ENCODE measurements around the gene SIRPG.
"Not testable (repeated sequence)": the region's sequence is repeated elsewhere in the genome, so short reads cannot be mapped to it uniquely, and the experiment has no call there.

The SIRPG gene

DNA sequence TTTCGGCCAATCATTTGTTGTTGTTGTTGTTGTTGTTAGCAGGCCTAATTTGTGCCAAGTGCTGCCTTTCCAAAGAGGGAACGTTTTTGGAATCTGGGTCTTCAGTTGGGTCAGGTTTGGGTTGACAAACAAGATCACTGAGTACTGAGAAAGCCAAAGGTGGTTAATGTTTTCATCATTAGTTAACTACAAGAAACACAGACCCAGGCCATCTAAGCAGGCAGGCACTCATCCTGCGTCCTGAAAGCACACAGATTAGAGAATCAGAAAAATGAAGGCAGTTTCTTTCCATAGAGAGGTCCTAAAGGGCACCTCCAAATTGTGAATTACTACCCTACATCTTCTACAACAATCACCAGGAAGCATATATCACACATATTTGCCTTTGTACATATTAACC, 15.1 kb upstream of the SIRPG start:
- DNase-seq (ENCODE audit: insufficient read length, low spot score) (no peak), FAIRE-seq (peak; percentile 45)

DNA sequence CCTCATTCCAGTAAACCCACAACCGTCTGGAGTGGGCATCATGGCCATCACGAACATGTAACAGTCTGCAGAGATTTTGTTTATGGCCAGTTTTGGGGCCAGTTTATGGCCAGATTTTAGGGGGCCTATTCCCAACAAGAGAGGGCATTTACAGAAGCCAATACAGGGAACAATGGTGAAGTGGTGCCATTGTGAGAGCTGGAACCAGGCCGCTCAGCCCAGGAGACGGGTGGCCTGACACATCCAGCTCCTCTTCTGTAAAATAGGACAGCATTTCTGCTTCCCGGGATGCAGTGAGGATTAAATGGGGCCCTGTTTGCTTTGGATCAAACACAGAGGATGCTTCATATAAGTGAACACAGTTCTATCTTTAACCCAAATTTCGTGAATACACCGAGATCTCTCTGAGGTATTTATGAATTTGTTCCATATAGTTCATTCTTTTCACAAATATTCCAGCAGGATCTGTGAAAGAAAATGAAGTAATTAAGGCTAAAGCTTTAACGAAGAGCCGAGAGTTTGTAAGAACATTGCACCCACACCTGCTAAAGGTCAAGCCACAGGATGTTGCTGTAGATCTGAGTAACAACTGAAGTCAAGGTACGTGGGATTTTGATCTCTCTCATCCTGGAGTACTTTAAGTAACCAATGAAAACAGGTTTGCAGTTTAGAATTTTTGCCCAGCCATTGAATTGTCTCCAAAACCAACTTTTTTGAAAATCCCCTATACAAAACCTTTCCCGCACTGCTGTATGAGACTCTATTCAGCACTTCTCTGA, 14.5 kb upstream of the SIRPG start:
- DNase-seq (ENCODE audit: insufficient read length, low spot score), result no peak
- no peak for FAIRE-seq

DNA sequence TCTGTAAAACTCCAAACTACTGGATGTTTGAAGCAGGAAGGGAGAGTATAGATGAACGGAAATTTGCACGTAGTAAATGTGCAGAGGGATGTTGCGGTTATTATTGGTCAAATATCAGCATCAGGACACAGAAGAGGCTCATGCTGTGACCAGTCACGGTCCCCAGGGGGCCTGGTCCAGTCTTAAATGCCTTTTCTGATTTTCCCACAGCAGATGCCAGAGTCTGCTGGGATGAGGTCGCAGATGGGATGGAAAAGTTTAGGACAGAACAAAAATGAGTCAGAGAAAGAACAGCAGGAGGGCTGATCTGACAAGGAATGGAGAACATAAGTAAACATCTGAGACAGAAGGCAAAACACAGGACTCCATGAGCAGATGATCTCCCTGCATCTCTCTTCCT, 11.7 kb upstream of the SIRPG start:
- DNase-seq (ENCODE audit: insufficient read length, low spot score) (no peak), FAIRE-seq (no peak)

- FAIRE-seq, result no peak
- no peak for DNase-seq (ENCODE audit: insufficient read length, low spot score)
Observed at GRCh38 chr20:1667502-1668085, 10.0 kb upstream of the SIRPG start.

DNA sequence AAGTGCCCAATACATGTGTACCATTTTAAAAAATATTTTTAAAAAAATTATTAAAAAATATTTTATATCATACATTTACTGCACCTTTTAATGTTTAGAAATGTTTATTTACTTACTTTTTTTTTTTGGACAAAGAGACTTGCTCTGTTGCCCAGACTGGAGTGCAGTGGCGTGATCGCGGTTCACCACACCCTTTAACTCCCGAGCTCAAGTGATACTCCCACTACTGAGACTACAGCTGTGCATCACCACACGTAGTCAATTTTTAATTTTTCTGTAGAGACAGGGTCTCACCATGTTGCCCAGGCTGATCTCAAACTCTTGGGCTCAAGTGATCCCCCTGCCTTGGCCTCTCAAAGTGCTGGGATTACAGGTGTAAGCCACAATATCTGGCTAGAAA, 9.2 kb upstream of the SIRPG start:
- FAIRE-seq, result no peak

GRCh38 chr20:1665345-1665744, 7.8 kb upstream of the SIRPG start:
- DNase-seq (ENCODE audit: insufficient read length, low spot score) (no peak), FAIRE-seq (no peak)

More for the DNA sequence above, 9.2 kb upstream of the SIRPG start:
- no peak for DNase-seq (ENCODE audit: insufficient read length, low spot score)

DNA sequence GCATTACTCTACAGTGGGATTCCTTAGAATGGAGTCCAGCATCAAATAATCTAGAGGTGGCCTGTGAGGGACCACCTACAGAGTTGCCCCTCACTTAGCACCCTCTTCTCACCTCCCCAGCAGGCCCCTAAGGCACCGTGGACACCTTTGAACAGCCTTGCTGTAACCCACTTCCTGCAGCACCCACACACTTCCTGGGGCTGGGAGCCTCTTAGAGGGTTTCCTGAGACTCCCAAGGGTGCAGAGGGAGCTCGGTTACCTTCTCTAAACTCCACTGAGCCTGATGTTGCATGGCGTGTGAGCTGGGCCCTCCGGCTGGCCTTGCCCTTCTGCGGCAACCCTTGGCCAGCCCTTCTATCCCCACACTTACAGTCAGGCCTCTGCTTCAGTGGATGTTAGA, 7.3 kb upstream of the SIRPG start:
- DNase-seq (ENCODE audit: insufficient read length, low spot score), result peak; percentile 8
- no peak for FAIRE-seq

DNA sequence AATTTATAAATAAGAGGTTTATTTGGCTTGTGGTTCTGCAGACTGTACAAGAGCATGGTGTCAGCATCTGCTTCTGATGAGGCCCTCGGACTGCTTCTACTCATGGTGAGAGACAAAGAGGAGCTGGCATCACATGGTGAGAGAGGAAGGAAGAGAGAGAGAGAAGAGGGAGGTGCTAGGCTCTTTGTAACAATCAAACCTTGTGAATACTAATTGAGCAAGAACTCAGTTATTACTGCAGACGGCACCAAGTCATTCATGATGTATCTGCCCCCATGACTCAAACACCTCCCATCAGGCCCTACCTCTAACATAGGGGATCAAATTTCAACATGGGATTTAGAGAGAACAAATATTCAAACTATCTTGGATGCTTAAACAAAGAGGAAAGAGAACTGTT, 6.3 kb upstream of the SIRPG start:
- DNase-seq (ENCODE audit: insufficient read length, low spot score), result no peak
- FAIRE-seq, result no peak

- no peak for DNase-seq (ENCODE audit: insufficient read length, low spot score)
- no peak for FAIRE-seq
Observed at GRCh38 chr20:1661542-1662299, 4.1 kb upstream of the SIRPG start.

DNA sequence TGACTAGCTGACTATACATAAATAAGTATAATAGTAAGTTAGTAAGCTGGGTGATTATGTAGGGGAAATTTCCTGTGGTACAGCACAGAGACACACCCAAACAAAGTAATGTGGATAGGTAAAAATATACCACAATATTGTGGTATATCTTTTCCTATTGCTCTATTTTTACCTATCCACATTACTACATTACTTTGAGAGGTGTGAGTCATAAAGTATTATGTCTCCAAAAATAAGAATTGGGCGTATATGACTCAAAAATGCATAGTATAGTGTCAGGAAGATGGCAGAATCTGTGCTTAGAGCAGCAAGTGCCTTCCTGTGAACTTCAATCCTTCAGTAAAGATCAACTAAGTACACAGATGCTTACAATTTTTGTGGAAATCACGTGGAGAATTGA, 2.7 kb upstream of the SIRPG start:
- no peak for FAIRE-seq
- DNase-seq (ENCODE audit: insufficient read length, low spot score), result no peak

DNA sequence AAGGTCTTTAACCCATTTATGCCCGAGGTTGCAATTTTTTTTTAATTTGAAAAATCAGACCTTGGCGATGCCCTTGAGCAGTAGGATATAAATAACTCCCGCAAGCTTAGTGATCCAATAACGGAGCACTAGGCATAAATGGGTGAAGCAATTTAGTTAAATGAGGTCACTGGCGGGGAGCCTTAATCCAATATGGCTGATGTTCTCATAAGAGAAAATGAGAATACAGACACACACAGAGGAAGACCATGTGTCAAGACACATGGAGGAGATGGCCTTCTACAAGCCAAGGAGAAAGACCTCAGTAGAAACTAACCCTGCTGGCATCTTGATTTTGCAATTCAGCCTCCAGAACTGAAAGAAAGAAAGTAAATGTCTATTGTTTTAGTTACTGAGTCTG, 735 bp downstream of the SIRPG start:
- DNase-seq (ENCODE audit: insufficient read length, low spot score) (no peak), FAIRE-seq (no peak)

DNA sequence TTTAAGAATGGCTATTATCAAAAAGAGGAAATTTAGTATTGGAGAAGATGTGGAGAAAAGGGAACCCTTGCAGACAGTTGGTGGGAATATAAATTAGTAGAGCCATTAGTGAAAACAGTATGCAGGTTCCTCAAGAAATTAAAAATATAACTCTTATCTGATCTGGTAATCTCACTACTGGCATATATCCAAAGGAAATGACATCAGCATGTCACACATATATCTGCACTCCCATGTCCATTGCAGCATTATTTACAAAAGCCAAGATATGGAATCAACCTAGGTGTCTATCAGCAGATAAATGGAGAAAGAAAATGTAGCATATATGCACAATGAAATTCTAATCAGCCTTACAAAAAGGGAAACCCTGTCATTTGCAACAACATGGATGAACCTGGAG, 2.6 kb downstream of the SIRPG start:
- FAIRE-seq (no peak), DNase-seq (ENCODE audit: insufficient read length, low spot score) (no peak)

GRCh38 chr20:1652960-1653359, 4.6 kb downstream of the SIRPG start:
- FAIRE-seq, result peak; percentile 49
- no peak for DNase-seq (ENCODE audit: insufficient read length, low spot score)

GRCh38 chr20:1652104-1652503, 5.5 kb downstream of the SIRPG start:
- FAIRE-seq (no peak), DNase-seq (ENCODE audit: insufficient read length, low spot score) (no peak)

DNA sequence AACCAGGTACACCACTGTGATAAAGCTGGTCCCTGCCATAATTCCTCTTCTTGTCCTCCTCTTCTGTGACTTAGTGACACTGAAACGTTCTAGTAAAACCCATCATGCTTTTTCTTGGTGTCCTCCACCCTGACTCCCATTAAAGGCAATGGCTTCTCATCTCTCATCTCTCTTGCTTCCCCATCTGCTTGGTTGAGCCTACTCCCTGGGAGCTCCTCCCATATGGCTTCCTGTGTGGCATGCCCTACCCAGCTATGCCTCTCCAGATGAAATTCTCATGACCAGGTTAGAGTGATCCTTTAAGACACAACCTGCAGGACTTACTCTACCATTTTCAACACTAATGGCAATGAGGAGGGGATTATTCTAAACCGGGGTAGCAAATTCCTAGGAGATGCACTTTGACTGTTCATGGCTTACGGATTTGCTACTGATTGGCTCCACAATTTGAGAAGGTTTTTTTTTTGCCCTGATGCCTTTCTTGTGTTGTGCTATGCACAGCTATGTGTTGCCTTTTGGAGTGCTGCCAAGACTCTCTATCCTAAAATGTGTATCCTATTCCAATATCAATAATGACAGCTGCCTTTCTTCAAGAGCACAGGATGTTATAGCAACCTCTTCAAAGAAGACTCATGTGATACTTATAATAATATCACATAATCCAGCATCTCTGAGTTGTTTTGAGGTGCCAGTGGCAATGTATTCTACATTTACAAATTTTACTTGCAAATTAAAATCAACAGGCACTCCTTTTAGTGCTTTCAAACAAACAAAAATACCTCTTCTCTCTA, 6.1 kb downstream of the SIRPG start:
- FAIRE-seq, result no peak
- no peak for DNase-seq (ENCODE audit: insufficient read length, low spot score)

DNA sequence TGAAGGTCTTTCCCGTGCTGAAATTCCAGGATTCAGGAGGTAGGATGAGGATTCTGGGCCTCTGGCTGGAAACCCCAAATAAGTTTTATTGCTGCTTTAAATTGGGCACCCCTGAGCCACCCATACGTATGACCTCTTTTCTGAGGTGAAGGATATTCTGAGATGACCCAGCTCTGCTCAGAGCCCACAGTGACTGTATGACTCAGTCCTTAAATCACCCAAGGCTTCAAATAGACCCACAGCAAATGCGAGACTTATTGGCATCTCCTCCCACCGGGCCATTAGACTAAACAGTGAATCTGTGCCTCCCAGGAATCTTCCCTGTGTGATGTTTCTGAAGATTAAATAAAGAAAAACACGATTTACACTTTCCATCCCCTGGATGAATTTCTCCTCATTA, 9.5 kb downstream of the SIRPG start:
- FAIRE-seq, result no peak
- no peak for DNase-seq (ENCODE audit: insufficient read length, low spot score)

GRCh38 chr20:1646975-1647431, 10.6 kb downstream of the SIRPG start:
- FAIRE-seq (no peak), DNase-seq (ENCODE audit: insufficient read length, low spot score) (no peak)

DNA sequence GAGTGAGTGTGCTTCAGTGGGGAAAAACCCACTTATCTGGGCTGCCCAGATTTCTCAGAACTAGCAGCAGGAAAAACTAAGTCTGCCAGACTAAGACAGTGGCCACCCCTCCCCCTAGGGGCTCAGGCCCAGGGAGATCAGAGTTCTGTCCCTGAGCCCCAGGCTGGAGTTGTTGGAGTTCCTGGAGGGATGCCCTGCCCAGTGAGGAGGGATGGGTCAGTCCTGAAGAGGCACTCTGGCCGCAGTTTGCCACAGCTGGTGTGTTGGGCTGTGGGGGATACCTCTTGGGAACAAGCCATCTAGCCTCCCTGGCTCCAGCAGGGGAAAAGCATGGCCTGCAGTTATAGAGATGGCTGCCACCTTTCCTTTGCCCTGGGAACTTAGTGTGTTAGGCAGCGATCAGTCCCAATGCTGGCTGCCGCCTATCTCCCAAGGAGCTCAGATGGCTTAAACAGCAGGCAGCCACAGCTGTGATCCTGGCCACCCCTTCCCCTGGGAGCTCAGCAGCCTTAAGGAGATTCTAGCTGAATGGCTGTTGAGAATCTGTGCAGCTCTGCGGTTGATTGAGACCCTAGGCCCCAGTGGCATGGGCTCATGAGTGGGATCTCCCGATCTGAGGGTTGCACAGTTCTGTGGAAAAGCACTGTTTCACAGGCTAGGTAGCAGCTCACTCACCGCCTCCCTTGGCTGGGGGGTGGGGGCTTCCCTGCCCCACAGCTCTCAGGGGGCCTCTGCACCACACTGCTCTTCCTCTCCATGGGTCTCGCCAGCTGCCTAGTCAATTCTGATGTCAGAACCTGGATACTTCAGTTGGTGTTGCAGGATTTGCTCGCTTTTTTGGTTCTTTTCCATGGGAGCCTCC, 13.2 kb downstream of the SIRPG start:
- FAIRE-seq (no peak), DNase-seq (ENCODE audit: insufficient read length, low spot score) (no peak)

DNA sequence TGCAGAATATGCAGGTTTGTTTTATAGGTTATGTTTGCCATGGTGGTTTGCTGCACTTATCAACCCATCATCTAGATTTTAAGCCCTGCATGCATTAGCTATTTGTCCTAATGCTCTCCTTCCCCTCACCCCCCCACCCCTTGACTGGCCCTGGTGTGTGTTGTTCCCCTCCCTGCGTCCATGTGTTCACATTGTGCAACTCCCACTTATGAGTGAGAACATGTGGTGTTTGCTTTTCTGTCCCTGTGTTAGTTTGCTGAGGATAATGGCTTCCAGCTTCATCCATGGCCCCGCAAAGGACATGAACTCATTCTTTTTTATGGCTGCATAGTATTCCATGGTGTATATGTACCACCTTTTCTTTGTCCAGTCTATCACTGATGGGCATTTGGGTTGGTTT, 18.9 kb downstream of the SIRPG start:
- not testable (repeated sequence) for FAIRE-seq; DNase-seq (ENCODE audit: insufficient read length, low spot score)

DNA sequence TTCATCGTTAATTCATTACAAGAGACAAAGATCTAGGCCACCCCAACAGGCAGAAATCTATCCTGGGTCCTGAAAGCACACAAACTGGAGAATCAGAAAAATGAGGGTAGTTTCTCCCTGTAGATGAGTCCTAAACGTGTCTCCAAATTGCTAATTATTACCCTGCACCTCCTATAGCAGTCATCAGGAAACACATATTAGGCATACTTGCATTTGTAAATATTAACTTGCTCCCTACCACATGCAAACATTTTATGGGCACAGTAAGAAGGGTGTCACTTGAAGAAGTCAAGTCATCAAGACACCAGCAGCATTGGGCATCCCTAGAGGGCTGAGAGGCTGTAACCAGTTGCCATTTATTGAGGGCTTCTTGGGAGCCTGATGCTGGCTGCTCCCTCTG, 19.8 kb downstream of the SIRPG start:
- FAIRE-seq (no peak), DNase-seq (ENCODE audit: insufficient read length, low spot score) (no peak)
